GM03348 (cell line): Measurements from ENCODE around the gene PSMC5.
"Not testable (repeated sequence)": the region's sequence is repeated elsewhere in the genome, so short reads cannot be mapped to it uniquely, and the experiment has no call there.

Source experiments
- DNase-seq: peaks from one replicate; pipeline ENCODE4 v3.0.0; 2012; ENCODE audit warnings: low spot score

PSMC5 gene

GRCh38 chr17:63827002-63827800 lies at the start of gene PSMC5, which contains the start of gene FTSJ3:
TSS of gene PSMC5 (plus strand) at chr17:63827431. CDS start at chr17:63827491, 60 bp downstream.
TSS of gene FTSJ3 (minus strand) at chr17:63827663. CDS start at chr17:63826902, 761 bp downstream.
- peak; percentile 94 for DNase-seq

- no peak for DNase-seq
Measured at GRCh38 chr17:63780507-63780906, 46.7 kb upstream of the PSMC5 start.

GRCh38 chr17:63780928-63781327 lies 46.3 kb upstream of the PSMC5 start:
- no peak for DNase-seq

GRCh38 chr17:63783522-63783921 lies 43.7 kb upstream of the PSMC5 start:
- DNase-seq: no peak

- DNase-seq: peak; percentile 64
Measured at GRCh38 chr17:63785556-63785955, 41.7 kb upstream of the PSMC5 start.

- no peak for DNase-seq
Measured at GRCh38 chr17:63786117-63786516, 41.1 kb upstream of the PSMC5 start.

GRCh38 chr17:63786971-63787711 lies 40.1 kb upstream of the PSMC5 start:
- no peak for DNase-seq

- no peak for DNase-seq
Measured at GRCh38 chr17:63790057-63790456, 37.2 kb upstream of the PSMC5 start.

- DNase-seq: no peak
Measured at GRCh38 chr17:63792055-63792729, 35.0 kb upstream of the PSMC5 start.

- DNase-seq: not testable (repeated sequence)
Measured at GRCh38 chr17:63796375-63796774, 30.9 kb upstream of the PSMC5 start.

GRCh38 chr17:63798572-63799106 lies 28.6 kb upstream of the PSMC5 start:
- DNase-seq: no peak

GRCh38 chr17:63800783-63801182 lies 26.4 kb upstream of the PSMC5 start:
- DNase-seq: no peak

GRCh38 chr17:63804328-63804727 lies 22.9 kb upstream of the PSMC5 start:
- DNase-seq: no peak

- DNase-seq: no peak
Measured at GRCh38 chr17:63805591-63805990, 21.6 kb upstream of the PSMC5 start.

- no peak for DNase-seq
Measured at GRCh38 chr17:63809970-63810369, 17.3 kb upstream of the PSMC5 start.

- DNase-seq: no peak
Measured at GRCh38 chr17:63816123-63816522, 11.1 kb upstream of the PSMC5 start.

- no peak for DNase-seq
Measured at GRCh38 chr17:63816669-63817068, 10.6 kb upstream of the PSMC5 start.

GRCh38 chr17:63817736-63818385 lies 9.4 kb upstream of the PSMC5 start:
- no peak for DNase-seq

- DNase-seq: no peak
Measured at GRCh38 chr17:63819131-63819530, 8.1 kb upstream of the PSMC5 start.

- DNase-seq: no peak
Measured at GRCh38 chr17:63819585-63820537, 7.4 kb upstream of the PSMC5 start.
